Sigmoid colon (tissue), 3 donors: Measurements from ENCODE around the gene OSBPL5.

Experiments used
- CTCF ChIP-seq, 4 experiments: fragments of 450-650 bp in 3 of 4; fragments of 200-600 bp in 1 of 4; IDR thresholded peaks; one replicate each; pipeline ENCODE4 v1.5.1; 2016 to 2019; ENCODE audit warnings: antibody characterized with exemption in 4 of 4, mild to moderate bottlenecking in 3 of 4, moderate library complexity in 2 of 4
- POLR2A ChIP-seq, 2 donors: fragments of 450-650 bp; IDR thresholded peaks; one replicate each; pipeline ENCODE4 v1.6.1; 2016; ENCODE audit warnings: antibody characterized with exemption in 2 of 2, mild to moderate bottlenecking in 2 of 2, moderate library complexity in 2 of 2

- TF ChIP-seq POLR2A (IDR thresholded peaks at IDR 0.05): no peak
- TF ChIP-seq CTCF (IDR thresholded peaks at IDR 0.05): no peak
Measured at GRCh38 chr11:3186166-3186953, 21.2 kb upstream of the OSBPL5 start.
